SU-DHL-6 (cell line): ENCODE results near the gene ORC3.
"Not testable (repeated sequence)": the region's sequence is repeated elsewhere in the genome, so short reads cannot be mapped to it uniquely, and the experiment has no call there.

Source experiments
- H2AFZ ChIP-seq: fragments of 200-600 bp; sonication (generic); 2 replicates; pipeline ENCODE4 v1.6.1; 2014; ENCODE audit warnings: low read depth, mild to moderate bottlenecking, moderate library complexity, mixed read lengths, antibody characterized with exemption, low read length; ENCODE audit not compliant: severe bottlenecking
- H3F3A ChIP-seq: fragments of 200-600 bp; shearing (Covaris generic); 2 replicates; pipeline ENCODE4 v1.6.0; 2016; ENCODE audit warnings: antibody characterized with exemption, mild to moderate bottlenecking; ENCODE audit not compliant: insufficient read depth
- H3K27ac ChIP-seq: fragments of 200-600 bp; sonication (generic); 2 replicates; pipeline ENCODE4 v1.5.1; 2016; ENCODE audit warnings: low read depth, mild to moderate bottlenecking, low read length, moderate library complexity, mixed read lengths
- H3K27me3 ChIP-seq: fragments of 200-600 bp; sonication (generic), shearing (Covaris generic); 2 replicates; pipeline ENCODE4 v1.6.0; 2014; ENCODE audit warnings: mild to moderate bottlenecking, low read length
- H3K36me3 ChIP-seq: fragments of 200-600 bp; sonication (generic); 2 replicates; pipeline ENCODE4 v1.6.1; 2014; ENCODE audit warnings: mild to moderate bottlenecking, low read length, mixed read lengths
- H3K4me2 ChIP-seq: fragments of 300-600, 200-600 bp; shearing (Covaris generic), sonication (generic); 2 replicates; pipeline ENCODE4 v1.6.0; 2014; ENCODE audit warnings: low read length, low read depth, mild to moderate bottlenecking; ENCODE audit not compliant: poor library complexity, severe bottlenecking
- H3K4me3 ChIP-seq: fragments of 200-600 bp; sonication (generic); 2 replicates; pipeline ENCODE4 v1.5.1; 2014; ENCODE audit warnings: antibody characterized with exemption, low read length, mild to moderate bottlenecking, mixed read lengths; ENCODE audit not compliant: insufficient read depth, poor library complexity, severe bottlenecking
- H3K79me2 ChIP-seq: fragments of 200-600 bp; sonication (generic); 2 replicates; pipeline ENCODE4 v1.6.1; 2014; ENCODE audit warnings: mild to moderate bottlenecking, low read length, moderate library complexity; ENCODE audit not compliant: insufficient read depth
- H3K9ac ChIP-seq: fragments of 200-600 bp; sonication (generic); 2 replicates; pipeline ENCODE4 v1.7.0; 2014; ENCODE audit warnings: mild to moderate bottlenecking, low read length
- H3K9me2 ChIP-seq: fragments of 200-600 bp; sonication (generic); replicated peaks from 2 replicates; pipeline ENCODE4 v1.6.1; 2014; ENCODE audit warnings: low read length; ENCODE audit not compliant: insufficient read depth
- H3K9me3 ChIP-seq: fragments of 200-600 bp; sonication (generic); 2 replicates; pipeline ENCODE4 v1.6.1; 2014; ENCODE audit warnings: low read length, mixed read lengths; ENCODE audit not compliant: insufficient read depth
- H4K20me1 ChIP-seq: fragments of 200-600 bp; sonication (generic); 2 replicates; pipeline ENCODE4 v1.6.1; 2014; ENCODE audit warnings: low read depth, mild to moderate bottlenecking, antibody characterized with exemption, low read length, moderate library complexity, mixed read lengths
- CTCF ChIP-seq: fragments of 200-600 bp; sonication (generic); IDR thresholded peaks from one replicate; pipeline ENCODE4 v1.5.1; 2017; ENCODE audit warnings: antibody characterized with exemption, mild to moderate bottlenecking, low read length, moderate library complexity; ENCODE audit not compliant: insufficient read depth, poor library complexity, severe bottlenecking
- EZH2phosphoT487 ChIP-seq: fragments of 200-600 bp; sonication (generic), shearing (Covaris generic); conservative IDR thresholded peaks from 2 replicates; pipeline ENCODE4 v1.6.1; 2018; ENCODE audit warnings: mild to moderate bottlenecking, antibody characterized with exemption, low read length, moderate library complexity, mixed read lengths

Gene ORC3

DNA sequence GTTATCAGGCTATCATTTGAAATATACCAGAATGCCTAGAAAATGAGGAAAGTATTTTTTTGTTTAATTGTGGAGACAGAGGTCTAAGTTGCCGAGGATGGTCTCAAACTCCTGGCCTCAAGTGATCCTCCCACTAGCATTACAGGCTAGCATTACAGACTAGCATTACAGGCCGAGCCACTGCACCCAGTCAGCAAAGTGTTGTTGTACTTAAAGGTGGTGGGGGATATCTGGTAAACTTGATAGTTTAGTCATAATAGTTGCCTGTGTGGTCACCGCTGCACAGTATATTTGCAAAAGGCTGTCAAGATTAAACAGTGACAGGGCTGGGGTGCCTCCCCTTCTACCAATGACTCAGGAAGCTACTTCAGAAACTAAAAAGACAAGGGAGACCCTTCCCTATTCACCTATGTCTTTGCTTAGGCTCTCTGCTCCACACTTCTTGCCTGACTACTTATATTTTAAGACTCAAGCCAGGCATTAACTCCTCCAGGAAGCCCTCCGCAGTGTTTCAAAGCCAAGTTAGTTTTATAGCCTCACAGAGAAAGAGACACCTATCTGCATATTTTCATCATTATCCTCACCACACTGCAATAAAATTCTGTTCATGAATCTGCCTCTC lies 115.2 kb downstream of the ORC3 start:
- H3K9me2 ChIP-seq: no peaks in the 10 kb centered on the region
- TF ChIP-seq CTCF (no peak), EZH2phosphoT487 (no peak)
- H3K4me2 ChIP-seq: no peak overlapping the region
- H3K9me3 ChIP-seq: no peaks in the 10 kb centered on the region
- no peak overlapping the region for H3K9ac ChIP-seq
- no peak overlapping the region for H2AFZ ChIP-seq
- peaks cover 18% of the 10 kb centered on the region for H3K79me2 ChIP-seq
- peaks cover 4% of the 10 kb centered on the region; the same call in 1 of the 2 replicates for H3K36me3 ChIP-seq
- no peak overlapping the region for H3K27ac ChIP-seq
- no peak overlapping the region for H3K4me3 ChIP-seq
- H3K27me3 ChIP-seq: no peaks in the 10 kb centered on the region
- H4K20me1 ChIP-seq: peaks cover 3% of the 10 kb centered on the region; the same call in 1 of the 2 replicates
- H3F3A ChIP-seq: peaks cover 8% of the 10 kb centered on the region

GRCh38 chr6:87706187-87706966 lies 116.4 kb downstream of the ORC3 start:
- Histone ChIP-seq H3K9ac (no peak overlapping the region), H2AFZ (no peak overlapping the region), H3F3A (peaks cover 8% of the 10 kb centered on the region), H3K27me3 (no peaks in the 10 kb centered on the region), H3K27ac (no peak overlapping the region), H3K4me3 (no peak overlapping the region), H3K9me2 (no peaks in the 10 kb centered on the region), H4K20me1 (no peaks in the 10 kb centered on the region), H3K36me3 (no peaks in the 10 kb centered on the region), H3K9me3 (no peaks in the 10 kb centered on the region), H3K4me2 (no peak overlapping the region), H3K79me2 (peaks cover 6% of the 10 kb centered on the region)
- no peak for TF ChIP-seq EZH2phosphoT487
- TF ChIP-seq CTCF: no peak

GRCh38 chr6:87708581-87709427 lies 118.9 kb downstream of the ORC3 start:
- not testable (repeated sequence) for H3K9me2 ChIP-seq, H3K79me2 ChIP-seq, H4K20me1 ChIP-seq, H3K27ac ChIP-seq, H2AFZ ChIP-seq, H3K36me3 ChIP-seq, H3K9ac ChIP-seq, H3F3A ChIP-seq, H3K4me2 ChIP-seq, H3K27me3 ChIP-seq, H3K4me3 ChIP-seq, H3K9me3 ChIP-seq
